DMS53 (cell line): ENCODE data around the gene TICRR.
"Not testable (repeated sequence)": the region's sequence is repeated elsewhere in the genome, so short reads cannot be mapped to it uniquely, and the experiment has no call there.

Experiments used
- DNase-seq: peaks from one replicate; lab custom pipeline; 2025; lab: John Stamatoyannopoulos, UW

Gene TICRR

GRCh38 chr15:89566181-89566580 lies 9.1 kb upstream of the TICRR start:
- DNase-seq = no peak

- DNase-seq = no peak
Measured at GRCh38 chr15:89566621-89567294, 8.5 kb upstream of the TICRR start.

- DNase-seq = no peak
Measured at GRCh38 chr15:89569090-89569745, 6.1 kb upstream of the TICRR start.

- peak; percentile 49 for DNase-seq
Measured at GRCh38 chr15:89575656-89576416, 567 bp downstream of the TICRR start.

- peak; percentile 27 for DNase-seq
Measured at GRCh38 chr15:89576417-89576773, 1.1 kb downstream of the TICRR start.

GRCh38 chr15:89577776-89578115 lies 2.5 kb downstream of the TICRR start:
- no peak for DNase-seq

GRCh38 chr15:89578146-89578545 lies 2.9 kb downstream of the TICRR start:
- no peak for DNase-seq

GRCh38 chr15:89580747-89581146 lies 5.5 kb downstream of the TICRR start:
- DNase-seq = not testable (repeated sequence)

GRCh38 chr15:89586651-89587050 lies 11.4 kb downstream of the TICRR start:
- DNase-seq = no peak

GRCh38 chr15:89587955-89588354 lies 12.7 kb downstream of the TICRR start:
- DNase-seq = no peak

- no peak for DNase-seq
Measured at GRCh38 chr15:89591834-89592233, 16.6 kb downstream of the TICRR start.

GRCh38 chr15:89593018-89593417 lies 17.7 kb downstream of the TICRR start:
- no peak for DNase-seq

GRCh38 chr15:89599021-89599420 lies 23.8 kb downstream of the TICRR start:
- DNase-seq = no peak

GRCh38 chr15:89611317-89611716 lies 36.0 kb downstream of the TICRR start:
- DNase-seq = no peak

- no peak for DNase-seq
Measured at GRCh38 chr15:89613031-89613430, 37.8 kb downstream of the TICRR start.

GRCh38 chr15:89614164-89614563 lies 38.9 kb downstream of the TICRR start:
- DNase-seq = peak; percentile 7

- no peak for DNase-seq
Measured at GRCh38 chr15:89615135-89615534, 39.9 kb downstream of the TICRR start.

GRCh38 chr15:89616228-89616627 lies 41.0 kb downstream of the TICRR start:
- DNase-seq = no peak

GRCh38 chr15:89621547-89621946 lies 46.3 kb downstream of the TICRR start:
- no peak for DNase-seq

GRCh38 chr15:89623165-89623564 lies 47.9 kb downstream of the TICRR start:
- DNase-seq = no peak

GRCh38 chr15:89625716-89626115 lies 50.4 kb downstream of the TICRR start:
- DNase-seq = no peak

GRCh38 chr15:89627256-89627970 lies 52.1 kb downstream of the TICRR start:
- DNase-seq = no peak

- DNase-seq = no peak
Measured at GRCh38 chr15:89628301-89628700, 53.0 kb downstream of the TICRR start.
